Stimulated activated CD4-positive, alpha-beta T cell treated with anti-CD3 and anti-CD28 coated beads, Interleukin-2, amount 100 ng/mL, for 24 hours (primary cell): ENCODE measurements around the gene TRIM8.

Source experiments
- DNase-seq, 2 donors: peaks; one replicate each; pipeline ENCODE4 v3.0.0-alpha.2; 2020

Gene TRIM8

DNA sequence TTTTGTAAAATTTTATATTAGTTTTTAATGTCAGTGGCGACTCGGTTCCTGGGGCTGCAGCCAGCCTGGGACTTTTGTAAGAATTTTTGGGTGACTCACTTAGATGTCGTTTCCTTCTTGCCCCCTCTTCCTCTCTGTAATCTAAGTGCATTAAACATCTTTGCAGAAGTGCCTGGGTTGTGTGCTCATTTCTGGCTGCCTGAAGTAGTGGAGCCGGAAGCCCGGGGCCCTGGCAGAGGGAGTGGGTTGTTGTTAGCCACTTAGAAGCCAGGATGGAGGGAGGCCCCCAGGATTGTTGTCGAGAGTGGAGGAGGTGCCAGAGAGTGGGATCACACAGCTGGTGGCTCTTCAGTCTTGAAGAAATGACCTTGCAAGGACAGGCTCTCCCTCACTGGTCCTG lies 11.0 kb upstream of the TRIM8 start:
- DNase-seq = peak; percentile 45 to 55

DNA sequence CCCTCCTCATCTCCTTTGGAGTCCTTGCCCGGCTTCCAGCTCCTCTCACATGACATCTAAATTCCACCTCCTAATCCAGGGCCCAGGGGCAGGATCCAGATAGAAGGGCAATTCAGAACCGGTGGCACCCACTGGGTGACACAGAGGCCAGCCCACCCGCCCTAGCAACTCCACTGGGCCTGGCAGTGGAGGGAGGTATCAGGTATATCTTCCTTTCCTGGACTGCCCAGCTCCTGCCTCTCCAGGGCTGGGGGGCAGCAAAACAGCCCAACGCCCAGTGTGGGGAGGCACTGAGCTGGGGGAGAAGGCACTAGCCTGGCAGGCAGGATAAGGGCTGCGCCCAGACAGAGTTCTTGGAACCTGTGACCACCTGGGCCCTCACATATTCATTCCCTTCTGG lies 10.4 kb upstream of the TRIM8 start:
- no peak for DNase-seq

DNA sequence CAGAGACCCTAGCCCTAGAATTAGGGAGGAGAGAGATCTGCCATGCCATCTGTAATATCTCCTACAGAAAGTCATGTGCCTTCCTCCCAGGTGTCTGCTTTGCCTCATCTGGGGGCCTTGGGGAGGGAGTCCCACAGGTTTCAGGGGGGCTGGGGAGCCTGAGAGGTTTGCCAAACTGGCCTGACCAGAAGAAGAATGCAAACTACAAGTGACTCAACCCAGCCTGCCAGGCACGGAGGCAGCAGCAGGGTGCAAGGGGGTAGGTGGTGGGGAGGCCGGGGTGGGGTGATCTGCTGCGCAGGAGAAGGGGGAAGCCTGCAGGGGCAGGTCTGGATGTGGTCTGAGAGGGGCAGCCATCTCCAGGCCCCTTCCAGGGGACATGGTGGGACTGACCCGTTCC lies 9.6 kb upstream of the TRIM8 start:
- no peak for DNase-seq

DNA sequence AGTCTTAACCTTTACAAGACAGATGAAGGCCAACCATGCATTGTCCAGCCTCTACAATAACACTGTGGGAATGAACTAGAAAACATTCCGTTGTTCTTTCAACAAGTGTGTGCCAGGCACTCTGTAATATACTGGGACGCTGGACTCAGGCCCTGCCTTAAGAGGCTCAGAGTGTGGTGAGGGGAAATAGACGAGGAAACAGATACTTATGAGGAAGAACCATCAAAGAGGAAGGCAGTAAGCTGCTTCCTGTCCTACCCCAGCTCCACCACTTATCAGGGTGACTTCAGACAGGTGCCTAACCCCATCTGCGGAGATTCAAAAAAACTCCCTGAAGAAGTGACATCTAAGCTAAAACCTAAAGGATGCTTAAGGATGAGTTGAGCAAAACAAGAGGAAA lies 8.9 kb upstream of the TRIM8 start:
- no peak for DNase-seq

DNA sequence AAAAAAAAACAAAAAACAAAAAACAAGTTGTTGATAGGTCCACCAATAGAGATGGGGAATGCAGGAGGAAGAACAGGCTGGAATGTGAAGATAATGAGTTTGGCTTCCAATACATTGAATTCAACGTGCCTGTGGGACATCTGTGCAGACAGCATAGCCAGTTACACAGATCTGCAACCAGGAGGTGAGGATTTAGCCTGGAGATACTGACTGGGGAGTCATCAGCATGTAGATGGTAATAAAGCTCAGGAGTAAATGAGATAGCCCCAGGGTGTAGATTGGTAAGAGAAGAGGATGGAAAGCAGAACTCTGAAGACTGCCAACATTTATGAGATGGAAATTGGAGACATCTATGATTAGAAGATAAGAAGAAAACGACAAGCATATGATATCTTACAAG lies 4.7 kb upstream of the TRIM8 start:
- no peak for DNase-seq

DNA sequence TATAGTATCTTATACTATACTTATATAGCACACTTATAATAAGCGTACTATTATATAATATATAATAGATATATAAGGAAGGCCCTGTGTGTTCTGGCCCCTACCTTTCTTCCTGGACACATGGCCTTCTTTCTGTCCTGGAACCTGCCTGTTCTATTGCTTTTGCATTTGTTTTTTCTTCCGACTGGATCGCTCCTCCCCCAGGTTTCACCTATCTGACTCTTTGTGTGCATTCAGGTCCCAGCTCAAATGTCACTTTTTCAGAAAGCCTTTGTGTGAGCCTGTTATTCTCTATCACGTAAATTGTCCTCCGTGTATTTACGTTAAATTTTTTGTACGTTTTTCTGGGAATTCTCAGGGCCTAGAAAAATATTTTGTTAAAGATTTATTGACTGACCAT lies 2.9 kb upstream of the TRIM8 start:
- no peak for DNase-seq

DNA sequence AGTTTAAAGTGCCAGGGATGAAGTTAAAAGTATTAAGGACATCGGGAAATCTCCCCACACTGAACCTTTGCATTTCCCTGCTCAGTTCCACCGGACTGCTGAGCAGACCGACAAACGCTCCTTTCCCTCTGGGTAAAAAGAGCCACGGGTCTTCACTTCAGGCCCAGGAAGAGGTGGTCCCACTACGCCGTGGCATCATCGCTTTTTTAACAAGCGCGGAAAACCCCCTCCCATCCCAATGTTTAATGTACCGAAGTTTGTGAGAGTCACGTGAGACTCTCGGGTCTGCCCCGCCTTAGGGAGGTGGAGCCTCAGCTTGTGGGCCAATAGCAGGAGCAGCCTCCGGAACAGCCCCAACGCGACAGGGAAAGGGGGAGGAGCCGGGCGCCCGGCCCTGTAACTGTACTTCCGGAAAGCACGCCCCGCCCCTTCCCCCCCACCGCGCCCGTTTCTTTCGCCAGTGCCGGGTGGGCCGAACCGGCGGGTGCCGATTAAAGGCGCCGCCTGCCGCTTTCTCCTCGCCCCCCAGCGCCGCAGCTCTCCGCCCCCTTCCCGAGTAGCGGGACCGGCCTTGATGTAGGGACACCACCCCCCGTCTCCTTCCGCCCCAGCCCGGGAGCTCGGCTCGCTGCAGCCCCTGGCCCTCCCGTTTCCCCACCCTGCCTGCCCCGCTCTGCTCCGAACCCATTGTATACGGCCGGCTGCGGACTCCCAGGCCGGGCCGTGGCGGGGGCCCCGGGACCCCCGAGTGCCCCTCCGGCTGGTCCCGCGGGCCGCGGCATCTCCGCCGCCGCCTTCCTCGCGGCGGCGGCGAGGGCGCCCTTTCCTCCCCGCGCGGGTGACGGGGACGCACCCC lies 2.2 kb upstream of the TRIM8 start:
- peak; percentile 98 for DNase-seq

DNA sequence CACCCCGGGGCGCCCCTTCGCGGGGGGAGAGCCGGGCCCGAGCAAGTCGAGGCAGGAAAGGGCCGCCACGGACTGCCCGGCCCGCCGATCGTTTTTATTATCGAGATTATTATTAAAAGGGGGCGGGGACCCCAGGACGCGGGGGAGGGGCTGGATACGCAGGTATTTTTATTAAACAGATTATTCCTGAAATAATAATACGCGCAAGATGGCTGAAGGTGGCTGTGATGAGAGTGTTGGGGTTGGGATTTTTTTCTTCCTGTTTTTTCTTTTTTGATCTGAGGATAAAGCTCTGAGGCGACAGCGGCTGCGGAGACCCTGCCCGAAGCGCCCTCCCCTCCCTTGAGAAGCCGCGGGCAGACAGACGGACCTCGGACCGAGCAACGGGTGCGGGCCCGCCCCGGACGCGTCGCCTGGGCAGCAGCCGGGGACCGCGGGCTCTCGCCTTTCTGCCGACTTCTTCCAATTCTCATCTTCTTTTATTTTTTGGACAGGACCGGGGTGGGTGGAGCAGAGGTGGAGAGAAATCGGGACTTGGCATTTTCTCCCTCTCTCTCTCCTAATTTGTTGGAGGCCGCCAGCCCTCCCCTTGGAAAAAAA lies 1.4 kb upstream of the TRIM8 start:
- peak; percentile 35 to 44 for DNase-seq

DNA sequence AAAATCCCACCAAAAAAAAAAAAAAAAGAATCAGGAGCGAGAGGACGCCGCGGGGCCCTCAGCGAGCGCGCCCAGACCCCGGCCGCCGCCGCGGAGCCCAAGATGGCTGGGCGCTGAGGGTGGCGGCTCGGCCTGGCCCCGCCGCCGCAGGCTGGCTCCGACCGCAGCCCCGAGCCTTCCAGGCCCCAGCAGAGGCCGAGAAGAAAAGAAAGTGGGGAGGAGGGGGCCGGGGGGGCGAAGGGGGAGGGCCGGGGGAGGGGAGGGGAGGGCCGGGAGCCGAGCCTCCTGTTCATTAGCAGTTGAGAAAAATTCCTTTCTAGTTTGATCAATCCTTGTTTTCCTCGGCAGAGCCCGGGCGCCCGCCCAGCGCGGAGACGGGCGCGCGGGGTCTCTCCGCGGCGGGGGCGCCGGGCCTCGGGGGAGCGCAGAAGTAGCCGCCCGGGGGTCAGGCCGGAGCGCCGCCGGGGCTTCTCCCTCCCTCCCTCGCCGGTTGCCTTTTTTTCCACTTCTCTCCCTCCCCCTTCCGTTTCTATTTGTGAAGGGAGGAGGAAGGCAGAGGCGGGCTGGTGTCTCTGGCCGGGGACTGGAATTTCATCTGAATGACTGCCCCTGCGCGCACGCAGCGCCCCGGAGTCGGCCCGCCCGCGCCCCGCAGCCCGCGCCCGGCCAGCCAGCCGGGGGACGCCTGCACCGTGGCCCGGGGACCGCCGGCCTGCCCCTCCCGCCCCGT lies 778 bp upstream of the TRIM8 start:
- DNase-seq = peak; percentile 60 to 68

DNA sequence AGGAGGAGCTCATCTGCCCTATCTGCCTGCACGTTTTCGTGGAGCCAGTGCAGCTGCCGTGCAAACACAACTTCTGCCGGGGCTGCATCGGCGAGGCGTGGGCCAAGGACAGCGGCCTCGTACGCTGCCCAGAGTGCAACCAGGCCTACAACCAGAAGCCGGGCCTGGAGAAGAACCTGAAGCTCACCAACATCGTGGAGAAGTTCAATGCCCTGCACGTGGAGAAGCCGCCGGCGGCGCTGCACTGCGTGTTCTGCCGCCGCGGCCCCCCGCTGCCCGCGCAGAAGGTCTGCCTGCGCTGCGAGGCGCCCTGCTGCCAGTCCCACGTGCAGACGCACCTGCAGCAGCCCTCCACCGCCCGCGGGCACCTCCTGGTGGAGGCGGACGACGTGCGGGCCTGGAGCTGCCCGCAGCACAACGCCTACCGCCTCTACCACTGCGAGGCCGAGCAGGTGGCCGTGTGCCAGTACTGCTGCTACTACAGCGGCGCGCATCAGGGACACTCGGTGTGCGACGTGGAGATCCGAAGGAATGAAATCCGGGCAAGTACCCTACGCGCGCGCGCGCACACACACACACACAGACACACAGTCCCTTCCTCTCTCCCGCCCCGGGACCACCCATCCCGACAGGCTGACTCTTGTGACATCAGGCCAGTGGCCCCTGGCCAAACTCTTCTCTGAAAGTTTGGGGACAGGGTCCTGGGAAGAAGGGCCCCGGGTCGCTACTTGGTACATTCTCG lies 538 bp downstream of the TRIM8 start:
- peak; percentile 76 to 78 for DNase-seq

DNA sequence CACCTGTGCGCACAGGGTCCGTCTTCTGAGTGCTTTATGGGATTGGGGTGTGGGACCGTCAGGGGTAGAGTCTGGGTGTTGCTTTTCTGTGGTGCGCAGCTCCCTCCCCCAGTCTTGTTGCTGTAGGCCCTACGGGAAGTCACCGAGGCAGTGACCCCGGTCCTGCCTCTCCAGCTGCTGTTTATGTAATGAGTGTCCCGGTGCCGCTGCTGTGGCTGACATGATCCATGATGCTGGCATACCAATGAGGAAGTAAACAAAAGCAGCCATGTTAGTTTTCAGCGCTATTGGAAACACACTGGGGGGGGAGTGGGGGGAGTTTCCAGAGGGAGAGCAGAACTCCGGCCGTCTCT lies 1.1 kb downstream of the TRIM8 start:
- DNase-seq = peak; percentile 44 to 51

DNA sequence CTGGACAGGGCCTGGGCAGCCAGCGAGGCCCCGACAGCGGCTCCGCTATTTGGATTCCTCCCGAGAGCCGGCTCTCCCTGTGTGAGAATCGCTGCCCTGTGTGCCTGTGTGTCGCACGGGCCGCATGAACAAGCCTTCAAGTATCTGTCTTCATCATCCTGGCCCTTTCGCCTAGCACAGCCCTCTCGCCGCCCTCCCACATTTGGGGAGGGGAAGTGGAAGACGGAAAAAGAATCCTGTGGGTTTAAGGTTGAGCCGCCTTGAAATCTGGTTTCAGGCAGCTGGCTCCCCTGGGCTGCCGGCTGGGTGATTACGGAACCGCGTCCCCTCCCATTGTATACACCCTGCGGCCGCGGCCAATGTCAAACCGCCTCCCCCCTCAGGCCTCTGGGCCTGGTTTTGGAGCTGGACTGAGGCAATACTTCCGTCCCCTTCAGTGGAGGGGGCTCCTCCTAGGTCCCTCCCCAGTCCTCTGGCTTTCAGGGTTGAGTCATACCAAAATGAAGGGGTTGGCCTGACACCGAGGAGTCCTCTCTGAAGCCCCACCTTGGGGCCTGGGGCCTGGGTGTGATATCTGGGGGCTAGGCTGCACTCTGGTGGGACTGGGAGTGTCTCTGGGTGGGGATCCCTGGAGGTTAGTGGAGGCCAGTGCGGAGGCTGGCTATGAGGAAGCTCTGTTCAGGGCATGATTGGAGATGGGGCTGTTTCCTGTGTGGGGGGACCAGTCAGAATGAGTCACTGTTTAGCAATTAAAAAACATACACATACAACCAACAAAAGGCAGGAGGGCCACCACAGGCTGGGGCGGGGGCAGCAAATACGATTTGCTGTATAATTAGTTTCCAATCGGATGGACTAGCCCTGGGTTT lies 1.7 kb downstream of the TRIM8 start:
- DNase-seq = peak; percentile 74 to 78

DNA sequence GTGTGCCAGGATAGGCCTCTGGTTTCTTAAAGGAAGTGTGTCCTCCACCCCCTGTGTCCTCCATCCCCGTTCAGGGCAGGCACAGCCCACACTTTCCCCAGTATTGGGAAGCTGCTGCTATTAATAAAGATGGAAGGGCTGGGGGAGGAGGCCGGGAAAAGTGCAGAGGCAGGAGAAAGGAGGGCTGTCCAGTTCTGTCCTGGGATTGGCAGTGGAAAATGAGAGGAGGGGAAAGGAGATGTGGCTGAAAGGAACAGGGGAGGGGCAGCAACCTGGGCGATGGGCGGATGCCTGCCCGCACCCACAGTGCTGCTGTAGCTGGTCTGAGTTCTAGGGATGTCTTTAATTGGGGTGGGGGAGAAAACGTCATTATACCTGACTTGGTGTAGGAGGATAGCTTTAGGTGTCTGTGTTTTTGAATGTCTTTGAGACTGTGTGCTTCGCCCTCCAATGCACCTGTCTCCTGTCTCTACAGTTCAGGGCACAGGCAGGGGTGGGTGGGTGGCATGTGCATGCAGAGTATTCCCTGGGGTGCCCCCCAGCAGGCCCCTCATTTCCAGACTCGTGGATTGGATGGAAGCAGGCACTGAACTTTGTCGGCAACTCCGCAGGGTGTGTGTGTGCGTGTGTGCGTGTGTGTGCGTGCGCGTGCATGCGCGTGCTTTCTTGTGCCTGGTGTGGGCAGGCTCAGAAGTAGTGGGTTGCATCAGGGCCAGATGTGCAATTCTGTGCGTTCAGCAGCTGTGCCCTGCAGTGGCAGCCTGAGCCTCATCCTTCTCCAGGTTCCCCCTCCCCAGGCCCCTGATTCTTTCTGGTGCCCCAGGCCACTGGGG lies 2.5 kb downstream of the TRIM8 start:
- DNase-seq = peak; percentile 57 to 58

DNA sequence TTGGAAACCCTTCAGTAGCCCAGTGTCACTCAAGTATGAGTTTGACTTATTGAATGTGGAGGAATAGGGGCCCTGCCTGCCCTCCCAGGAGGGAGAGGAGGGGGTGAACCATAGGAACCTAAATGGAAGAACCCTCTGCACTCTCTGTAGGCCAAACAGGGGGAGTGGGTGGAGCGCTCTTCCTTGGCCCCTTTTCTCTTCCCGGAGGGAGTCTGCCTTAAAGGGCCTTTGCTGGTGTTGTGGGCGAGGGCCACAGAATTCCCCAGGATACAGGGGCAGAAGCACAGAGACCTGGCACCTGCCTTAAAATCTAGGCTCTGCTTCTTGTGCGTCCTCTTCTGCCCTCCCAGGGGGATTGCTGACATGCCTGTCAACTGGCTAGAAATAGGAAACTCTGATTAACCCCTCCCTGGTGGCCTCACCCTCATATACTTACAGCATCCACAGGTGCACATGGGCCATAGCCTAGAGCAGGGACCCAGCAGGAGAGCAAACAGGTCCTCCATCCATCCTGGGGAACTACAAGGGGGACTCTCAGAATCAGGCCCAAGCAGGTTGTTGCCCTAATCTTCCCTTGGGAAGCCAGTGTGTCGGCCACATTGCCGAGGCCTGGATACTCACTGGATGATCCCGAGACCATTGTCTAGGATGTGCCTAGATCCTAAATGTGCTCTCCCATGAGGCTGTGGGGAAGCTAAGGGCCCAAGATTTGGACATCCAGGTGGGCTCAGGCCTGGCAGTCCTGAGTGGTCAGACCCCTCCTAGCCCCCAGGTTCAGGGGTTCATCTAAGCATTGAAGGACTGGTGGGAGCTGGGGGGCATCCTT lies 3.4 kb downstream of the TRIM8 start:
- no peak for DNase-seq

DNA sequence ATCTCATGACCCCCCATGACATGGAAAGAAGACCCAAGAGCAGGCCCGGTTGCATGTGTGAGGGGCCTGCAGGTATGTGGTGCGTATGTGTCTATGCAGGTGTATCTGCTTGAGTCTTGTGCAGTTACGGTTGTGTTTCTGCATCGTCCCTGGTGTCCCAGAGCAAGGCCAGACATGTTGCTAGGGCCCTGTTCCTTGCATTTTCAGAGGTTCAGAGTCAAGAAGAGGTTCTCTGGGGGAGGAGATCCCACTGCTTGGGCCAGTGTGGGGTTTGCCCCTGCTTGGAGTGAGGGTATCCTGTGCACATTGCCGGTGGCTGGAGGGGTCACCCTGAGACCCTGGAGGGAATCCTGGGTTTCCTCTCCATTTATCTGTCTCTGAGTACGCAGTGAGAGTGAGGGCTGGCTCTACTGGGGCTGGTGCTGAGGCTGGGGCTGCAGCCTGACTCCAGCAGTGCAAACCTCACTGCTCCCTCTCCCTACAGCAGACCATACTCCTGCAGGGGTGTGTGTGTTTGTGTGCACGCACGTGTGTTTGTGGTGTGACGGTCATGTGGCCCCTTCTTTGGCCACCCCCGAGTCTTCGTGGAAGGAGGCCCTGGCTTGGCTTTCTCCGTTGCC lies 4.1 kb downstream of the TRIM8 start:
- no peak for DNase-seq

DNA sequence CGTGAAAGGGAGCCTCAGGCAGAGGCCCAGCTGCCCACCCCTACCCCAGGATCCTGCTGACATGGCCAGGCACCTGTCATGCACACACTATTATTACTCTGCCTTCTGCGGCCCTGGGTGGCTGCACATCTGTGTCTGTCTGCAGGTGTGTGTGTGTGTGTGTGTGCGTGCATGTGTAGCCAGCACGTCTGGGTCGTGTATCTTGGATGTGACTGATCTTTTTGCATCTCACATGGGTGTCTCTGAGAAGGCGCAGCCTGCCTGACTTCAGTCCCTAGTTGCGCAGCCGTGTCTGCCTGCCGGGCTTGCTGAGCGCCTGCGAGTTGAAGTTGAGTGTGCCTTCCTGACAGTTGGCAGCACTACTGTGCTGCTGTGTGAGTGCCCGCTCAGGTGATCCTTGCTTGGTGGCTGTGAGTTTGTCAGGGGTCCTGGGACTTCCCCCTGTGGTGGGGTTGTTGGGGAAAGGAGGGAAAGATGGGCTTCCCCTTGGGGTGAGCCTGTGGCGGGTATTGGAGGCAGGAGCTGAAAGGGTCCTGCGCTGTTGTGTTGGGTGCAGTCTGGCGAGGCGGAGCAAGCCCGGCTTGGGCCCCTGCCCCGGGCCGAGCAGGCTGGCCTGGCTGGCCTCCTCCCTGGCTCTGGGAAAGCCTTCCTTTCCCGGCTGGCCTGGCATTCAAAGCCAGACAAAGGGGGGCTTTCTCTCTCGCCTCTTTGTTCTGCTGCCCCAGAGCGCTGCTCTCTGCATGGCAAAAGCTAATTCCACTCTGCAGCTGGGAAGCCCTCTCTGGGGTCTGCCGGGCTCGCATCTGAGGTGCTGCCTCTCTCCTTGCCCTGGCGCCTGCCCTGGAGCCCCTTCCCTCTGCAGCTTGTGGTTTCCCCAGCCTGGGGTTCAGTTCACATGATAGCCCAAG lies 4.9 kb downstream of the TRIM8 start:
- DNase-seq = peak in 1 of 2 donors; percentile 42

DNA sequence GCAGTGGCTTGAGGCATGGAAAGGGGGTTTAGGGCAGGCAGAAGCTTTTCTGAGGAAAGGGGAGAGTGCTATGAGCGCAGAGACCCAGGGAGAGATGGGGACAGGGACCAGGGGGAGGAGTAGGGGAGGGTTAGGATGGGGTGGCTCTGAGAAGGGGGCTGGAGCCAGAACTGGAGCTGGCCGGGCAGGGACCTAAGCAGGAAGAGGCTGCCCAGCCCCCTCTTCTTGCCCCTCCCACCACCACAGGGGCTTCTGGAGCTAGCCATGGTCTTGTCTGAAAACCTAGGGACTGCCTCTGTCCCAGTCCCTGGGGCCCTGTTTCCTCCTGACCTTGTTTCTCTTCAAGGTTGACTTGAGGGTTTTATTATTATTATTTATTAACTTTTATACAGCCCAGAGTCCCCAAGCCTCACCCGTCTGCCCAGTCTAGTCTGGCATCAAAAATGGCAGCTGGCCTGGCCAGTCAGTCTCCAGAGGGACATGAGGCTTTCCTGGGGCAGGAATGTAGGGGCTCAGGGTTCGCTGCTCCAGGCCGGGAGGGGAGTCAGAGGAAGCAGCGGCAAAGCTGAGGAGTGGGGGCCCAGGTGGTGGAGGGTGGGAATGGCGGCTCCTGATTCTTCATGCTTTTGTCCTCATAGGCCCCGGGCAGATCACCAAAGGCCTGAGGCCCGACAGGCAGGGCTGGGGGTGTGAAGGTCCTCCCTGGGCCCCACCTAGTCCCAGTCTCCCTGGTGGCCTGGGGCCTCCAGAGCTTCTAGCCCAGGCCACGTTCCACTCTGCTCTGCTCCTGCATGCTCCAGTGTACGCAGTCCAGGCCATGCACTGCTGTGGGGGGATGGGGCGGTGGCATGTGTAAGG lies 5.7 kb downstream of the TRIM8 start:
- DNase-seq = no peak
